PC-9 (cell line): ENCODE measurements around the gene SLC39A2. TPM values are rescaled to one million over a fixed set of nuclear protein-coding genes. Genes with fewer than 3 reads are reported as not detected.
"Not testable (repeated sequence)": the region's sequence is repeated elsewhere in the genome, so short reads cannot be mapped to it uniquely, and the experiment has no call there.

Experiments used
- BruUV-seq: library from RNA; stranded (reverse); fragments of 400-500 nt; replicated peaks from 2 replicates; lab custom pipeline; 2021; lab: Mats Ljungman, UMichigan
- CTCF ChIA-PET: fragments of 300-600 bp; sonication (Branson Sonifier 250); formaldehyde crosslinking; loops from one replicate; lab custom pipeline; 2022; ENCODE audit warnings: antibody characterized with exemption; lab: Charles Lee
- POLR2A ChIA-PET: fragments of 300-600 bp; sonication (Branson Sonifier 250); formaldehyde crosslinking; loops from one replicate; lab custom pipeline; 2022; ENCODE audit warnings: antibody characterized with exemption; ENCODE audit not compliant: unreplicated experiment; lab: Charles Lee
- DNase-seq, 2 experiments: peaks; one replicate each; pipeline versions ENCODE4 v3.0.0 to v3.0.0-alpha.2; 2015 to 2022; ENCODE audit warnings: mixed read lengths in 1 of 2
- H2AFZ ChIP-seq: fragments of 200-600 bp; sonication (generic); 2 replicates; pipeline ENCODE4 v1.8.1; 2017; ENCODE audit warnings: antibody characterized with exemption
- H3F3A ChIP-seq: fragments of 200-600 bp; sonication (generic); 2 replicates; pipeline ENCODE4 v1.8.1; 2017; ENCODE audit warnings: antibody characterized with exemption, mild to moderate bottlenecking, low read depth; ENCODE audit not compliant: insufficient read depth
- H3K27ac ChIP-seq: fragments of 200-600 bp; sonication (generic); 2 replicates; pipeline ENCODE4 v1.6.1; 2016; ENCODE audit warnings: mixed run types
- H3K27me3 ChIP-seq: fragments of 200-600 bp; sonication (generic); 2 replicates; pipeline ENCODE4 v1.6.1; 2016; ENCODE audit warnings: low read depth, mixed run types; ENCODE audit not compliant: insufficient read depth
- H3K36me3 ChIP-seq: fragments of 200-600 bp; sonication (generic); 2 replicates; pipeline ENCODE4 v1.6.1; 2016; ENCODE audit warnings: low read depth, mixed run types
- H3K4me1 ChIP-seq: fragments of 200-600 bp; sonication (generic); replicated peaks from 2 replicates; pipeline ENCODE4 v1.6.1; 2016; ENCODE audit warnings: mixed run types; ENCODE audit not compliant: insufficient read depth
- H3K4me2 ChIP-seq: fragments of 200-600 bp; sonication (generic); 2 replicates; pipeline ENCODE4 v1.6.1; 2017; ENCODE audit warnings: mixed run types
- H3K4me3 ChIP-seq: fragments of 200-600 bp; sonication (generic); 2 replicates; pipeline ENCODE4 v1.6.1; 2016; ENCODE audit warnings: mixed run types
- H3K79me2 ChIP-seq: fragments of 200-600 bp; sonication (generic); 2 replicates; pipeline ENCODE4 v1.6.1; 2017; ENCODE audit warnings: low read depth, mixed run types
- H3K9me2 ChIP-seq: fragments of 200-600 bp; sonication (generic); 2 replicates; pipeline ENCODE4 v1.8.1; 2017; ENCODE audit warnings: mild to moderate bottlenecking; ENCODE audit not compliant: insufficient read depth
- H3K9me3 ChIP-seq: fragments of 200-600 bp; sonication (generic); 2 replicates; pipeline ENCODE4 v1.8.1; 2016; ENCODE audit warnings: low read depth; ENCODE audit not compliant: insufficient read depth
- H4K20me1 ChIP-seq: fragments of 200-600 bp; sonication (generic); 2 replicates; pipeline ENCODE4 v1.8.1; 2017; ENCODE audit not compliant: insufficient read depth
- CTCF ChIP-seq: fragments of 200-600 bp; sonication (generic); conservative IDR thresholded peaks from 2 replicates; pipeline ENCODE4 v1.6.1; 2017; ENCODE audit warnings: mixed run types, antibody characterized with exemption, mild to moderate bottlenecking, moderate library complexity
- EZH2 ChIP-seq: fragments of 200-600 bp; sonication (generic); IDR thresholded peaks from 2 replicates; pipeline ENCODE4 v1.8.0; 2017; ENCODE audit warnings: antibody characterized with exemption, low read depth
- intact Hi-C: fragments of 100-400 bp; cut with micrococcal nuclease; formaldehyde crosslinking; loops from one replicate; pipeline ENCODE4 v1.10.0; 2022; ENCODE audit not compliant: unreplicated experiment
- total RNA-seq: library from RNA; stranded (reverse); gene quantifications from 2 replicates; pipeline ENCODE4 v1.2.3, GENCODE V29; 2021

Gene SLC39A2
- total RNA-seq, 1 experiment from 2014 or later, result 0.35 TPM

GRCh38 chr14:21001218-21001617, 2.1 kb downstream of the SLC39A2 start:
- no peak overlapping the region for H3K4me3 ChIP-seq
- no peaks in the 10 kb centered on the region for H3K27me3 ChIP-seq
- intact Hi-C loops, result no loop called here
- POLR2A ChIA-PET, result interaction anchor here (0.7 kb wide), 1 partner anchor 1573 kb away, joined by 4 read pairs; no protein-coding TSS in a partner anchor
- H3K4me1 ChIP-seq, result peaks cover 20% of the 10 kb centered on the region
- no TSS peak for BruUV-seq
- H3K4me2 ChIP-seq, result no peak overlapping the region
- H3K36me3 ChIP-seq, result no peaks in the 10 kb centered on the region
- no peak for DNase-seq
- no peaks in the 10 kb centered on the region for H3K79me2 ChIP-seq
- no peaks in the 10 kb centered on the region for H3K9me3 ChIP-seq
- H2AFZ ChIP-seq, result no peak overlapping the region
- peaks cover 13% of the 10 kb centered on the region; the same call in 1 of the 2 replicates for H3F3A ChIP-seq
- TF ChIP-seq EZH2, result no peak
- CTCF ChIA-PET, result interaction anchor here (0.5 kb wide), 1 partner anchor 27 kb away, joined by 4 read pairs; no protein-coding TSS in a partner anchor
- H4K20me1 ChIP-seq, result no peaks in the 10 kb centered on the region
- no peak overlapping the region for H3K27ac ChIP-seq
- H3K9me2 ChIP-seq, result no peaks in the 10 kb centered on the region

GRCh38 chr14:21003788-21004346, 4.8 kb downstream of the SLC39A2 start:
- BruUV-seq, result no TSS peak
- Histone ChIP-seq H3K27me3 (no peaks in the 10 kb centered on the region), H3K36me3 (no peaks in the 10 kb centered on the region), H3K79me2 (no peaks in the 10 kb centered on the region), H3K4me1 (peaks cover 6% of the 10 kb centered on the region), H3F3A (no peaks in the 10 kb centered on the region), H3K27ac (no peak overlapping the region), H3K4me3 (no peak overlapping the region), H3K9me2 (no peaks in the 10 kb centered on the region), H3K9me3 (no peaks in the 10 kb centered on the region), H2AFZ (no peak overlapping the region), H4K20me1 (no peaks in the 10 kb centered on the region), H3K4me2 (no peak overlapping the region)
- no peak for DNase-seq
- no peak for TF ChIP-seq EZH2
- no peak for TF ChIP-seq CTCF
- ChIA-PET CTCF (no interaction called here), POLR2A (no interaction called here)
- intact Hi-C loops, result no loop called here

GRCh38 chr14:21009721-21010120, 10.6 kb downstream of the SLC39A2 start:
- H3K79me2 ChIP-seq, H3K4me2 ChIP-seq, CTCF ChIA-PET, BruUV-seq, H4K20me1 ChIP-seq, H2AFZ ChIP-seq, H3K36me3 ChIP-seq, H3K27ac ChIP-seq, H3K27me3 ChIP-seq, H3K4me3 ChIP-seq, DNase-seq, H3K4me1 ChIP-seq, H3K9me2 ChIP-seq, H3F3A ChIP-seq, H3K9me3 ChIP-seq: not testable (repeated sequence)
- POLR2A ChIA-PET, result interaction anchor here (0.7 kb wide), 1 partner anchor 92 kb away, joined by 7 read pairs; no protein-coding TSS in a partner anchor
- intact Hi-C loops, result loop anchor here (10.0 kb wide), 1 partner anchor 55 kb away; no protein-coding TSS in a partner anchor

GRCh38 chr14:21011136-21011535, 12.0 kb downstream of the SLC39A2 start:
- no peak overlapping the region for H3K4me2 ChIP-seq
- no peaks in the 10 kb centered on the region for H3F3A ChIP-seq
- no peaks in the 10 kb centered on the region for H3K27me3 ChIP-seq
- ChIA-PET POLR2A (no interaction called here), CTCF (no interaction called here)
- no peaks in the 10 kb centered on the region for H3K79me2 ChIP-seq
- H3K9me3 ChIP-seq, result no peaks in the 10 kb centered on the region
- no peak overlapping the region for H3K4me3 ChIP-seq
- H3K36me3 ChIP-seq, result no peaks in the 10 kb centered on the region
- DNase-seq, result no peak
- no peak overlapping the region for H2AFZ ChIP-seq
- no peaks in the 10 kb centered on the region for H3K9me2 ChIP-seq
- intact Hi-C loops, result loop anchor here (10.0 kb wide), 1 partner anchor 54 kb away; no protein-coding TSS in a partner anchor
- no TSS peak for BruUV-seq
- H3K27ac ChIP-seq, result no peak overlapping the region
- no peaks in the 10 kb centered on the region for H4K20me1 ChIP-seq
- H3K4me1 ChIP-seq, result no peaks in the 10 kb centered on the region
- TF ChIP-seq CTCF (no peak), EZH2 (no peak)
